Left colon (tissue), 2 donors: ENCODE results near the gene GNG7. TPM values are rescaled to one million over a fixed set of nuclear protein-coding genes. Genes with fewer than 3 reads are reported as not detected.
A peak's percentile ranks its signal among the peaks of the same experiment; 100 is the strongest.
"Not testable (repeated sequence)": the region's sequence is repeated elsewhere in the genome, so short reads cannot be mapped to it uniquely, and the experiment has no call there.

ENCODE experiments used
- ATAC-seq: fragments of 200-7000 bp; cut with Tn5 transposase; one replicate; pipeline ENCODE4 v1.9.1; 2020; ENCODE audit warnings: mild to moderate bottlenecking, moderate library complexity
- DNase-seq, 2 donors: peaks; one replicate each; pipeline ENCODE4 v3.0.0-alpha.2; 2020
- intact Hi-C, 2 donors: fragments of 100-400 bp; cut with DNase I in 1 of 2; cut with micrococcal nuclease in 1 of 2; formaldehyde crosslinking; loops; one replicate each; pipeline versions ENCODE4 v1.11.2 to v1.14.0; 2022; cut with DNase I, micrococcal nuclease
- total RNA-seq, 2 donors: library from RNA; stranded (reverse); fragmentation: NEBNext Ultra II Directional; extraction: Animal tissue kit (Norgen Biotek cat#: 25700); gene quantifications; one replicate each; pipeline ENCODE4 v1.2.1, GENCODE V29; 2021
- donor health status: DM: no; HTN: no; CAD: no.
- donor health status: DM: yes; HTN: yes; CAD: no.

The GNG7 gene
- total RNA-seq, 2 donors from 2014 or later, result 1.4 to 5.3 TPM

- DNase-seq, result peak in 1 of 2 donors; percentile 57
- intact Hi-C loops, result loop anchor here in 1 of 2 donors (5.0 kb wide), 1 partner anchor 36 kb away; no protein-coding TSS in a partner anchor
Measured at GRCh38 chr19:2575734-2576481, 126.6 kb downstream of the GNG7 start.

GRCh38 chr19:2574971-2575630 is 127.4 kb downstream of the GNG7 start:
- ATAC-seq, result no peak
- peak; percentile 0 to 14 for DNase-seq
- intact Hi-C loops, result loop anchor here in 1 of 2 donors (5.0 kb wide), 1 partner anchor 37 kb away; no protein-coding TSS in a partner anchor

More at GRCh38 chr19:2575734-2576481, 126.6 kb downstream of the GNG7 start:
- no peak for ATAC-seq

GRCh38 chr19:2574478-2574931 is 128.0 kb downstream of the GNG7 start:
- ATAC-seq, result no peak
- peak in 1 of 2 donors; percentile 18 for DNase-seq
- intact Hi-C loops, result no loop called here

- intact Hi-C loops, result no loop called here
- DNase-seq (peak in 1 of 2 donors; percentile 25), ATAC-seq (no peak)
Measured at GRCh38 chr19:2573916-2574315, 128.6 kb downstream of the GNG7 start.

GRCh38 chr19:2572152-2572551 is 130.3 kb downstream of the GNG7 start:
- peak in 1 of 2 donors; percentile 4 for DNase-seq
- ATAC-seq, intact Hi-C loops: not testable (repeated sequence)

GRCh38 chr19:2569596-2570465 is 132.7 kb downstream of the GNG7 start:
- intact Hi-C loops, result no loop called here
- DNase-seq, result peak in 1 of 2 donors; percentile 24

GRCh38 chr19:2567996-2568395 is 134.5 kb downstream of the GNG7 start:
- intact Hi-C loops, result no loop called here
- DNase-seq, result no peak
- ATAC-seq, result no peak

More at GRCh38 chr19:2569596-2570465, 132.7 kb downstream of the GNG7 start:
- ATAC-seq, result no peak

GRCh38 chr19:2567580-2567979 is 134.9 kb downstream of the GNG7 start:
- DNase-seq (peak; percentile 71 to 77), ATAC-seq (peak; percentile 92)
- intact Hi-C loops, result no loop called here

- DNase-seq, ATAC-seq, intact Hi-C loops: not testable (repeated sequence)
Measured at GRCh38 chr19:2563546-2563945, 138.9 kb downstream of the GNG7 start.

GRCh38 chr19:2561895-2562294 is 140.6 kb downstream of the GNG7 start:
- intact Hi-C loops, result no loop called here
- DNase-seq (no peak), ATAC-seq (peak; percentile 23)

- DNase-seq (no peak), ATAC-seq (no peak)
- intact Hi-C loops, result no loop called here
Measured at GRCh38 chr19:2561221-2561620, 141.3 kb downstream of the GNG7 start.

- no peak for DNase-seq
- intact Hi-C loops, result no loop called here
- no peak for ATAC-seq
Measured at GRCh38 chr19:2560369-2560768, 142.1 kb downstream of the GNG7 start.

- DNase-seq (no peak), ATAC-seq (no peak)
- intact Hi-C loops, result no loop called here
Measured at GRCh38 chr19:2558543-2558942, 144.0 kb downstream of the GNG7 start.

- intact Hi-C loops, ATAC-seq, DNase-seq: not testable (repeated sequence)
Measured at GRCh38 chr19:2558131-2558530, 144.4 kb downstream of the GNG7 start.

- intact Hi-C loops, result no loop called here
- ATAC-seq, result no peak
- DNase-seq, result peak in 1 of 2 donors; percentile 15
Measured at GRCh38 chr19:2557093-2557440, 145.4 kb downstream of the GNG7 start.

- DNase-seq (peak in 1 of 2 donors; percentile 20), ATAC-seq (no peak)
- intact Hi-C loops, result no loop called here
Measured at GRCh38 chr19:2556221-2557092, 146.0 kb downstream of the GNG7 start.

- ATAC-seq, result no peak
- intact Hi-C loops, result no loop called here
- DNase-seq, result peak in 1 of 2 donors; percentile 18
Measured at GRCh38 chr19:2555422-2556220, 146.9 kb downstream of the GNG7 start.
